K562 treated with DMSO at 1 percent for 48 hours (cell line): Measurements from ENCODE around the gene RDM1. TPM values are rescaled to one million over a fixed set of nuclear protein-coding genes. Genes with fewer than 3 reads are reported as not detected.

Source experiments
- total RNA-seq: library from RNA; unstranded; fragments of 300-600 nt; gene quantifications from 2 replicates; pipeline ENCODE4 v1.2.3, GENCODE V29; 2022; ENCODE audit warnings: low replicate concordance; ENCODE audit errors: extremely low read depth

RDM1 gene
- not detected in 2 replicates for total RNA-seq

DNA sequence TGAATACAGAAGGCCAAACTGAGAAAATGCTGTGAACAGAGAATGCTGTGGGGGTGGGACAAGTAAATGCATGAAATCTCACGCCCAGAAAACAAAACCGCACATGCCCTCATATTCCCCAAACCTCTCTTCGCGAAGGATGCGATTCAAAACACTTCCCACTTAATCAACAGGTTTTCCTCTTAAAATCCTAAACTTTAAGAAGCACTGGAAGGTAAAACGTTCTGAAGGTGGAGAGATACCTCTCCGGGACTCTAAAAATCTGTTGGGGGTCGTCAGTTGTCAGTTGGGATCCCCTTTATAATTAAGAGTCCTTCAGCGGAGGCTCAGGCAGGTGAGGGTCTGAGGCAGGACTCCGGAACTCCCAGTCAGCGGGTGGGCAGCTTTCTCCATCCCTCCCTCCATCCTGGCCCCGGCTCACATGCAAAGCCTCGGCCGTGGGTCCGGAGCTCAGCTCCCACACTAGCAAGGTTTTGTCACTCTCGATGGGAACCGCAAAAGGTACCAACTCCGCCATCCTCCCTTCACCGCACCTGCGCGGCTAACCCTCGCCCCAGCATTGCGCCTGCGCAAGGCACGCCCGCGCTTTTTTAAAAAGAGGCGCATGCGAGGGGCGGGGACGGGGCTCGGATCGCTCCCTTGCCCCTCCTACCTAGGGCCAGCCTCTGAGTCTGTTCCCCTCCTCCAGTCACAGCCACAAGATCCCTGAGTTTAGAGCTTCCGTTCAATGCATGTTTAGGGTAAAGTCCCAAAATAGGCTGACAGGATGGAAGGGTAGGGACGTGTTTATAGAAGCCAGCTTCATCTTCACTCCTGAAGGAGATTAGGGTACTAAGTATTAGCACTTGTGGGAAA, at the start of gene RDM1:
Gene RDM1, minus strand, starts transcription at position 563 of the 855 bp plus-strand sequence. Its CDS starts 46 bp downstream, at position 517.

GRCh38 chr17:35943537-35943936, 13.0 kb upstream of the RDM1 start, which contains the start of gene LYZL6:
TSS of gene LYZL6 (minus strand) at chr17:35943713. CDS start at chr17:35939356, 4,357 bp downstream.

DNA sequence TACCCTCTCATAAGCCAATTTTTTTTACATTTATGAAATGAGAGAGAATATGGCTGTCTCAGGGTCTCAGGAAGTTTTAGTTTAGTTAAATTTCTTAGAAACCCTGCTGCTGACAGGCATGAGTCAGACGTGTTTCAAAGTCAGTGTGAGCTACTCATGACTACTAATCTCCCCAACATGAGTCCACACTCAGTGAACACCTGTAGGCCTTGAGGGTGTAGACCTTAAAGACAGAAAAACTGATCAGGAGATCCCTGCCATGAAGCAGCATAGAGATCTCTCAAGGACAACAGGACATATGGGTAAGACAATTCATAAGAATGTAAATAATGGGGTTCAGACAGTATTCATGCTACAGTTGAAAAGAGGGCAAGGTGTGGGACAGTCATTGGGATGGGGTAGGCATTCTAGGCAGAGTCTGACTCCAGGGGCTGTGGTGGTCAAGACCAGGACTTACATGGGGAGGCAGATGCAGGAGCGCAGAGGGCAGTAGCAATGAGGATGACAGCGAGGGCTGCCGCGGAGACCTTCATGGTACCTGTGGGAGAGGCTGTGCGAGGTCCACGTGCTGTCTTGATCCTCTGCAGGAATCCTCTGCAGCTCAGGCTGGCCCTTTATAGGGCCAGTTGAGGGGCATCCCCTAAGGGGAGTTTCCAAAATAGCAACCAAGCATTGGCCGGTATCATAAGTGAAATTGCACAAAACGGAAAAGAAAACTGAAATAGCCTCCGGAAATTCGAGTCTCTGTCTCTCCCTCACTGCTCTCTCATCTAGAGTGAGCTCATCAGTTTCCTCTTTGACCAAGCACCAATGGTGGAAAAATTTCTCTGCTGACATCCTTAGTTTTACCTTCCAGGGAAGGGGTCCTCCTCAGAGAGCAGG, 50.6 kb downstream of the RDM1 start, which contains the start of gene CCL5:
Gene CCL5, minus strand, starts transcription at position 588 of the 882 bp plus-strand sequence.

GRCh38 chr17:35868737-35869136, 61.8 kb downstream of the RDM1 start, which contains the start of gene HEATR9:
TSS of gene HEATR9 (minus strand) at chr17:35868891. CDS start at chr17:35868742, 149 bp downstream.

Other genes with a start within 250 kb of the RDM1 start
- gene RASL10B, start 199.1 kb downstream of the RDM1 start, total RNA-seq, result not detected in 2 replicates
- gene GAS2L2, start 177.5 kb downstream of the RDM1 start, total RNA-seq, result not detected in 2 replicates
- not detected in 2 replicates for gene C17orf50, start 169.9 kb downstream of the RDM1 start, total RNA-seq
- gene MMP28, start 135.1 kb downstream of the RDM1 start, total RNA-seq, result not detected in 2 replicates
- not detected in 2 replicates for gene TAF15, start 121.3 kb downstream of the RDM1 start, total RNA-seq
- gene HEATR9, start 61.9 kb downstream of the RDM1 start, total RNA-seq, result not detected in 2 replicates
- gene CCL5, start 50.4 kb downstream of the RDM1 start, total RNA-seq, result not detected in 2 replicates
- not detected in 2 replicates for gene LYZL6, start 12.9 kb upstream of the RDM1 start, total RNA-seq
- not detected in 2 replicates for gene CCL16, start 50.7 kb upstream of the RDM1 start, total RNA-seq
- gene CCL14, start 56.0 kb upstream of the RDM1 start, total RNA-seq, result not detected in 2 replicates
- not detected in 2 replicates for gene CCL15, start 70.8 kb upstream of the RDM1 start, total RNA-seq
- gene CCL23, start 87.2 kb upstream of the RDM1 start, total RNA-seq, result not detected in 2 replicates
- gene CCL18, start 133.5 kb upstream of the RDM1 start, total RNA-seq, result not detected in 2 replicates
- not detected in 2 replicates for gene CCL3, start 159.4 kb upstream of the RDM1 start, total RNA-seq
- gene CCL4, start 173.1 kb upstream of the RDM1 start, total RNA-seq, result not detected in 2 replicates
- gene TBC1D3B, start 245.9 kb upstream of the RDM1 start, total RNA-seq, result not detected in 2 replicates